ENCODE results near the gene MN1. TPM values are rescaled to one million over a fixed set of nuclear protein-coding genes. Genes with fewer than 3 reads are reported as not detected.

MN1 gene
- total and polyA plus RNA-seq, 4 experiments from 2014 or later: 0.02 to 0.58 (median 0.35) TPM; not detected in 1

DNA sequence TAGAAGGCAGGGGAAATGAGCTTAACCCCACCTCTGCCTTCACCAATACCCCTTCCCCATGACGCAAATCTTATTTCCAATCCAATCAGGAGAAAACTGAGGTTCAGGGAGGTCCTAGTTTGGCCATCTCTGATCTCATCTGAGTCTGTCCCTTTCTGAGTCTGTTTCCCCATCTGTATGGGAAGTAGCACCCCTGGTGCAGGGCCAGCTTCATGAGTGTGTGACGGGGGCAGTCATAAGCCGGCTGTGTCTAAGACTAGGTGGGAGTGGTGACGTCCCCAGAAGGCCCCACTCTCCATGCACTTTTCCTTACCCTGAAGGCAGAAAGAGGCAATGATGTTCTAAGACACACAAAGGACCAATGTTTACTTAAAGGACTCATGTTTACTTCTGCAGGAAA is 72.3 kb downstream of the MN1 start:
- POLR2A ChIA-PET (ENCODE audit: partially characterized antibody): no interaction called here
- Mint-ChIP-seq H3K36me3 (no peaks in the 10 kb centered on the region), H3K27me3 (peaks cover 1 to 6% of the 10 kb centered on the region in 2 donors), H3K4me3 (no peak overlapping the region), H3K9me3 (peaks cover 0 to 3% (median 2%) of the 10 kb centered on the region in 8 donors), H3K4me1 (no peaks in the 10 kb centered on the region), H3K27ac (no peak overlapping the region)
- CTCF ChIA-PET (ENCODE audit: partially characterized antibody): no interaction called here
- Histone ChIP-seq H3K9me3 (ENCODE audit: control insufficient read depth in 1 of 2, low read length in 2 of 2) (no peaks in the 10 kb centered on the region), H3K4me1 (ENCODE audit: insufficient read depth, low read length) (no peaks in the 10 kb centered on the region), H3K27me3 (ENCODE audit: insufficient read depth, low read length) (no peaks in the 10 kb centered on the region), H3K4me3 (ENCODE audit: low read length in 2 of 2) (no peak overlapping the region), H3K27ac (ENCODE audit: low read depth, low read length) (no peak overlapping the region), H3K36me3 (ENCODE audit: insufficient read depth, low read length) (no peaks in the 10 kb centered on the region)
- intact Hi-C loops (cut with micrococcal nuclease): no loop called here
- no peak for DNase-seq

DNA sequence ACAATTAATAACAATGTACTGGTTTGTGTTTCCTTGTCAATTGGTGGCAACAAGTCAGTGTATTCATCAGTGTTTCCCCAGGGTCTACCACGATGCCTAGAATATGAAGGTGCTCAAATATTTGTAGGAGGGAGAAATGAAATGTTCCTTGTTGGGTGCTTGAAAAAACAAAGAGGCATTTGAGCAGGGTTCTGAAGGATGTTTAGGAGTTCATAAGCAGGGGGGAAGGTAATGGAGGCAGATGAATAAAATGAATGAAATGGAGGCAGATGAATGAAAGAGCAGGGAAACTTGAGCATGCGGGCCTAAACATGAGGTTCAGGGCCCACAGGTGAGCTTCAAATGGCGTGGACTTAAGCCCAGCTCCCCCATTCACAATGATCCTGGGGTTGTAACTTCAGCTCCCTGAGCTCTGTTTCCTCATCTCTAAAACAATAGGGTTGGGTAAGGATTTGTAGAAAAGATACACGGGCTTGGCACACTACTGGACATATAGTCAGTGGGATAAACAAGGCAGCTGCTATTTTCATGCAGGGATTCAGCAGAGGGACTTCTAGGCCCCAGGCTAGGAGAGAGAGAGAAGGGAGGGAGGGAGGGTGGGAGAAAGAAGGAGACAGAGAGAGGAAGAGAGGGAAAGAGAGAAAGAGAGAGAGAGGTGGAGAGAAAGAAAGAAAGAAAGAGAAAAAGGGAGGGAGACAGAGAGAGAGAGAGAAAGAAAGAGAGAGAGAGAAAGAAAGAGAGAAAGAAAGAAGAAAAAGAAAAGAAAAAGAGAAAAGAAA is 73.7 kb downstream of the MN1 start:
- H3K27me3 Mint-ChIP-seq: peaks cover 1 to 6% of the 10 kb centered on the region in 2 donors
- no peak for DNase-seq
- CTCF ChIA-PET (ENCODE audit: partially characterized antibody): no interaction called here
- no peak overlapping the region for H3K4me3 Mint-ChIP-seq
- no peaks in the 10 kb centered on the region for H3K36me3 Mint-ChIP-seq
- intact Hi-C loops (cut with micrococcal nuclease): no loop called here
- Histone ChIP-seq H3K27me3 (ENCODE audit: insufficient read depth, low read length) (no peaks in the 10 kb centered on the region), H3K9me3 (ENCODE audit: control insufficient read depth in 1 of 2, low read length in 2 of 2) (no peaks in the 10 kb centered on the region), H3K27ac (ENCODE audit: low read depth, low read length) (no peak overlapping the region), H3K4me3 (ENCODE audit: low read length in 2 of 2) (no peak overlapping the region), H3K4me1 (ENCODE audit: insufficient read depth, low read length) (no peaks in the 10 kb centered on the region), H3K36me3 (ENCODE audit: insufficient read depth, low read length) (no peaks in the 10 kb centered on the region)
- H3K9me3 Mint-ChIP-seq: peaks cover 0 to 11% (median 3%) of the 10 kb centered on the region in 8 donors
- H3K27ac Mint-ChIP-seq: no peak overlapping the region
- no peaks in the 10 kb centered on the region for H3K4me1 Mint-ChIP-seq
- POLR2A ChIA-PET (ENCODE audit: partially characterized antibody): no interaction called here

DNA sequence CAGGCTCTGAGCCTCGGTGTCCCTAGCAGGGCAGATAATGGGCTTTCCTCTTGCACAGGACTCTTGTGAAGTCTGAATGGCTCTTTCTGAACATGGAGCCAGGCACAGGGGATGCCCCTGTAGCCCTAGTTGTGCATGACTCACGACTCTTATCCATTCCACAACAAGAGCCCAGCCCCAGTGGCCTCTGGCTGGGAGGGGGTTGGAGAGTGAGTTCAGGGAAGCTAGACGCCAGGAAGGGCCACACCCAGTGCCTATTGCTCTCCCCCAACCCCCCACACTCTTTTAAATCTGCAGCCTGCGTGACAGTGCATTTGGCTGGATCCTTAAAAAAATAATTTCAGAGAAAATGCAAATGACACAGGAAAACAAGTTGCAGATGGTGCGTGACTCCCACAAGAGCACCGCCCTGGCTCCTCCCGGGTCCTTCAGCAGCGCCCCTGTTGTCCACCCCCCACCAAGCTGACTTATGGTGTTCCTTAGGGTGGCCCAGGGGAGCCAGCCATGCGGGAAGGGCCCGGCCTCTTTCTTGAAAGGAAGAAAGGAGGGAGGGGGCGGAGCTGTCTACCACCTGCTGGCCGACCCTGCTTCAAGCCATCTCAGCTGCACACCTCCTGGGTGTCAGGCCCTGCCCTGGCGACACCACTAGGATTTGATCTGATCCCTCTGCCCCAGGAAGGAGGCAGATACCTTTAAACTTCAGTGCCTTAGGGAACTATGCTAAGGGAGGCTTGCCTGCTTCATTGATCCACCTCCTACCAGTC is 74.7 kb downstream of the MN1 start:
- H3K9me3 Mint-ChIP-seq: peaks cover 0 to 11% (median 3%) of the 10 kb centered on the region in 8 donors

DNA sequence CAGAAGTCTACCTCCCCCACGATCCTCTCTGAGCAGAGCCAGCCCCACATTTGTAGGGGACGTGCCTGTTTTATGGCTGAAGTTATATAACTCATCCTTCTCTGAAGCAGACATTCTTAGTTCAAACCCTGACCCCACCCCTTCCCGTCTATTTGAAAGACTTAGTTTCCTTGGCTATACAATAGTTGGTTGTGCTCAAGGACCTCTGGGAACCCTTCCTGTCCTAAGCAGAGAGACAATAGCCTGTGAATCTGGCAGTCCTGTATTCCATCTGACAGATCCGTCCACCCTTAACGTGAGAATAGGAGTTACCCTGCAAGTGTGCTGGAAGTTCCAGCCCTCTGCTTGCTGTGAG is 75.2 kb downstream of the MN1 start:
- H3K4me1 Mint-ChIP-seq: no peaks in the 10 kb centered on the region
- no peaks in the 10 kb centered on the region for H3K36me3 Mint-ChIP-seq
- Histone ChIP-seq H3K27me3 (ENCODE audit: insufficient read depth, low read length) (no peaks in the 10 kb centered on the region), H3K4me1 (ENCODE audit: insufficient read depth, low read length) (no peaks in the 10 kb centered on the region), H3K27ac (ENCODE audit: low read depth, low read length) (no peak overlapping the region), H3K9me3 (ENCODE audit: control insufficient read depth in 1 of 2, low read length in 2 of 2) (no peaks in the 10 kb centered on the region), H3K4me3 (ENCODE audit: low read length in 2 of 2) (no peak overlapping the region), H3K36me3 (ENCODE audit: insufficient read depth, low read length) (no peaks in the 10 kb centered on the region)
- no peak overlapping the region for H3K4me3 Mint-ChIP-seq
- peaks cover 0 to 11% (median 3%) of the 10 kb centered on the region in 8 donors for H3K9me3 Mint-ChIP-seq
- intact Hi-C loops (cut with micrococcal nuclease): no loop called here
- H3K27me3 Mint-ChIP-seq: peaks cover 0 to 1% of the 10 kb centered on the region in 2 donors
- no peak overlapping the region for H3K27ac Mint-ChIP-seq
- POLR2A ChIA-PET (ENCODE audit: partially characterized antibody): no interaction called here
- no peak for DNase-seq
- CTCF ChIA-PET (ENCODE audit: partially characterized antibody): no interaction called here

More for the DNA sequence above, 74.7 kb downstream of the MN1 start:
- Mint-ChIP-seq H3K27me3 (peaks cover 1 to 5% of the 10 kb centered on the region in 2 donors), H3K4me3 (no peak overlapping the region), H3K27ac (no peak overlapping the region), H3K4me1 (no peaks in the 10 kb centered on the region), H3K36me3 (no peaks in the 10 kb centered on the region)
- Histone ChIP-seq H3K36me3 (ENCODE audit: insufficient read depth, low read length) (no peaks in the 10 kb centered on the region), H3K4me1 (ENCODE audit: insufficient read depth, low read length) (no peaks in the 10 kb centered on the region), H3K27me3 (ENCODE audit: insufficient read depth, low read length) (no peaks in the 10 kb centered on the region), H3K27ac (ENCODE audit: low read depth, low read length) (no peak overlapping the region), H3K9me3 (ENCODE audit: control insufficient read depth in 1 of 2, low read length in 2 of 2) (no peaks in the 10 kb centered on the region), H3K4me3 (ENCODE audit: low read length in 2 of 2) (no peak overlapping the region)
- ChIA-PET POLR2A (ENCODE audit: partially characterized antibody) (no interaction called here), CTCF (ENCODE audit: partially characterized antibody) (no interaction called here)
- no peak for DNase-seq
- intact Hi-C loops (cut with micrococcal nuclease): no loop called here

DNA sequence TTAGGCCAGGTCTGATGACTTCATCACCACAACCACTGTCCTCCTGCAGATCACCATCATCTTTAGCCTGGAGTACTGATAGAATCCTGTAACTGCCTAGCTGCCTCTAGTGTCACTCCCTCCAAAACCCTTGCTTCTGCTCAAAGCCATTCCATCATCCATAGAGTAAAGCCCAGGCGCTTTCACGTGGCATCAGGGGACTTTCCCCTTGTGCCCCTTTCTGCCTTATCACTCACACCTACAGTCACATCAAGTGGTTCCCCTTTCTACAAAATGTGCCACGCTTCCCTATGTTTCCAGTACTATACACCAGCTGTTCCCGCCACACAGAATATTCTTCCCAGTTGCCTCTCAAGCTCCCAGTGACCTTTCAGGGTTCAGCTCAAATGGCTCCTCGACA is 75.9 kb downstream of the MN1 start:
- no peak overlapping the region for H3K27ac ChIP-seq (ENCODE audit: low read depth, low read length)
- ChIA-PET CTCF (ENCODE audit: partially characterized antibody) (no interaction called here), POLR2A (ENCODE audit: partially characterized antibody) (no interaction called here)
- Mint-ChIP-seq H3K4me1 (no peaks in the 10 kb centered on the region), H3K9me3 (peaks cover 0 to 11% (median 3%) of the 10 kb centered on the region in 8 donors), H3K36me3 (no peaks in the 10 kb centered on the region), H3K27ac (no peak overlapping the region), H3K4me3 (no peak overlapping the region), H3K27me3 (peaks cover 0 to 1% of the 10 kb centered on the region in 2 donors)
- no peaks in the 10 kb centered on the region for H3K36me3 ChIP-seq (ENCODE audit: insufficient read depth, low read length)
- intact Hi-C loops (cut with micrococcal nuclease): no loop called here
- no peaks in the 10 kb centered on the region for H3K4me1 ChIP-seq (ENCODE audit: insufficient read depth, low read length)
- no peaks in the 10 kb centered on the region for H3K27me3 ChIP-seq (ENCODE audit: insufficient read depth, low read length)
- DNase-seq: no peak
- H3K9me3 ChIP-seq (ENCODE audit: control insufficient read depth in 1 of 2, low read length in 2 of 2): no peaks in the 10 kb centered on the region
- H3K4me3 ChIP-seq (ENCODE audit: low read length in 2 of 2): no peak overlapping the region

DNA sequence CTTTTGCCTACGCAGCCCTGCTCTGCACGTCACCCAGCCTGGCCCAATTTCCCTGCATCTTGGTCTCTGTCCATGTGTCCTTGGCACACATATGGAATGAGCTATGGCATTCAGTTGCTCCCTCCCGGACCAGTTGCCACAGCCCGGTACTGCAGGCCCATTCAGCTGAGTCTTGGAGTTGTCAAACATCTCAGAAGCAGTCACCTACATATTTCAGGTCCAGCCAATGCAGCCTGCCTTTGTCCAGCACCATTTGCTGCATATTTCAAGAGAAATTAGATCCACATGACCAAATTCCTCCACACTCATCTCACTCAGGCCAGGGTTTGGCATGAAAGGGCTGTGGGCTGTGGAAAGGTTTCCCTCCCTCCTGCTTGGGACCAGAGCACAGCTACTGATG is 76.8 kb downstream of the MN1 start:
- Mint-ChIP-seq H3K36me3 (no peaks in the 10 kb centered on the region), H3K4me3 (no peak overlapping the region), H3K27ac (no peak overlapping the region), H3K27me3 (peaks cover 0 to 1% of the 10 kb centered on the region in 2 donors), H3K4me1 (no peaks in the 10 kb centered on the region), H3K9me3 (peaks cover 0 to 11% (median 3%) of the 10 kb centered on the region in 8 donors)
- Histone ChIP-seq H3K4me3 (ENCODE audit: low read length in 2 of 2) (no peak overlapping the region), H3K27ac (ENCODE audit: low read depth, low read length) (no peak overlapping the region), H3K4me1 (ENCODE audit: insufficient read depth, low read length) (no peaks in the 10 kb centered on the region), H3K9me3 (ENCODE audit: control insufficient read depth in 1 of 2, low read length in 2 of 2) (no peaks in the 10 kb centered on the region), H3K36me3 (ENCODE audit: insufficient read depth, low read length) (no peaks in the 10 kb centered on the region), H3K27me3 (ENCODE audit: insufficient read depth, low read length) (no peaks in the 10 kb centered on the region)
- intact Hi-C loops (cut with micrococcal nuclease): no loop called here
- ChIA-PET CTCF (ENCODE audit: partially characterized antibody) (no interaction called here), POLR2A (ENCODE audit: partially characterized antibody) (no interaction called here)
- DNase-seq: no peak

DNA sequence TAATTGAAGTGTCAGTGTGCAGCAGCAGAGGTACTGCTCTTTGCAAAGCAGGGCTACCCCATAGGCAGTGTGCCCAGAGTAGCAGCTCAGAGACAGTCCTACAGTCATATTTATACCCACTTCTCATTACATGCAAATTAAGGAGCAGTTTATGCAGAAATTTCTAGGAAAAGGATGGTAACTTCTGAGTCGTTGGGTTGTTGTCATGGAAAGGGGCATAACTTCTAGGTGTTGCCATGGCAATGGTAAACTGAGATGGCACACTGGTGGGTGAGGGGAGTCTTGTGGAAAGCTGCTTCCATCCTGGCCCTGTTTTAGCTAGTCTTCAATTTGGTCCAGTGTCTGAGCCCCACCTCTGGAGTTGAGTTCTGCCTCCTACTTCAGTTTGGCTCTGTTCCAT is 77.4 kb downstream of the MN1 start:
- ChIA-PET POLR2A (ENCODE audit: partially characterized antibody) (no interaction called here), CTCF (ENCODE audit: partially characterized antibody) (no interaction called here)
- Mint-ChIP-seq H3K36me3 (no peaks in the 10 kb centered on the region), H3K9me3 (peaks cover 0 to 11% (median 3%) of the 10 kb centered on the region in 8 donors), H3K4me3 (no peak overlapping the region), H3K27me3 (peaks cover 0 to 3% of the 10 kb centered on the region in 2 donors), H3K27ac (no peak overlapping the region), H3K4me1 (no peaks in the 10 kb centered on the region)
- no peaks in the 10 kb centered on the region for H3K27me3 ChIP-seq (ENCODE audit: insufficient read depth, low read length)
- H3K27ac ChIP-seq (ENCODE audit: low read depth, low read length): no peak overlapping the region
- no peak overlapping the region for H3K4me3 ChIP-seq (ENCODE audit: low read length in 2 of 2)
- no peaks in the 10 kb centered on the region for H3K36me3 ChIP-seq (ENCODE audit: insufficient read depth, low read length)
- intact Hi-C loops (cut with micrococcal nuclease): no loop called here
- H3K4me1 ChIP-seq (ENCODE audit: insufficient read depth, low read length): no peaks in the 10 kb centered on the region
- DNase-seq: no peak
- no peaks in the 10 kb centered on the region for H3K9me3 ChIP-seq (ENCODE audit: control insufficient read depth in 1 of 2, low read length in 2 of 2)
